Osteocyte (in vitro differentiated cells): Measurements from ENCODE around the gene SLCO3A1. TPM values are rescaled to one million over a fixed set of nuclear protein-coding genes. Genes with fewer than 3 reads are reported as not detected.

Experiments used
- DNase-seq: peaks from one replicate; pipeline ENCODE4 v3.0.0; 2021; ENCODE audit warnings: mixed read lengths; ENCODE audit not compliant: unreplicated experiment; ENCODE audit errors: extremely low spot score
- H3K27ac Mint-ChIP-seq: one replicate; pipeline ENCODE4 v1.8.0; 2021; ENCODE audit warnings: mild to moderate bottlenecking, mixed read lengths; ENCODE audit not compliant: unreplicated experiment
- H3K27me3 Mint-ChIP-seq: one replicate; pipeline ENCODE4 v1.8.0; 2021; ENCODE audit warnings: mixed read lengths; ENCODE audit not compliant: unreplicated experiment
- H3K36me3 Mint-ChIP-seq: one replicate; pipeline ENCODE4 v1.8.0; 2021; ENCODE audit warnings: mixed read lengths; ENCODE audit not compliant: unreplicated experiment
- H3K4me1 Mint-ChIP-seq: one replicate; pipeline ENCODE4 v1.8.0; 2021; ENCODE audit warnings: mixed read lengths; ENCODE audit not compliant: unreplicated experiment
- H3K4me3 Mint-ChIP-seq: one replicate; pipeline ENCODE4 v1.8.0; 2021; ENCODE audit warnings: mild to moderate bottlenecking, moderate library complexity, mixed read lengths; ENCODE audit not compliant: unreplicated experiment
- H3K9me3 Mint-ChIP-seq: one replicate; pipeline ENCODE4 v1.8.0; 2021; ENCODE audit warnings: mixed read lengths; ENCODE audit not compliant: unreplicated experiment
- CTCF ChIP-seq: fragments of 200-600 bp; sonication (generic); IDR thresholded peaks from 2 replicates; pipeline ENCODE4 v1.5.0; 2021; ENCODE audit warnings: antibody characterized with exemption, mild to moderate bottlenecking, moderate library complexity
- total RNA-seq: library from RNA; stranded (reverse); gene quantifications from 2 replicates; pipeline ENCODE4 v1.2.1, GENCODE V29; 2021

The SLCO3A1 gene
- total RNA-seq, 1 donor from 2014 or later: 1.3 TPM

GRCh38 chr15:91824256-91824655 is 29.3 kb upstream of the SLCO3A1 start:
- H3K27me3 Mint-ChIP-seq: no peaks in the 10 kb centered on the region
- no peaks in the 10 kb centered on the region for H3K4me1 Mint-ChIP-seq
- H3K36me3 Mint-ChIP-seq: no peaks in the 10 kb centered on the region
- H3K9me3 Mint-ChIP-seq: no peaks in the 10 kb centered on the region
- no peak overlapping the region for H3K27ac Mint-ChIP-seq
- no peak for TF ChIP-seq CTCF
- no peak overlapping the region for H3K4me3 Mint-ChIP-seq
- DNase-seq: no peak

- Mint-ChIP-seq H3K27ac (no peak overlapping the region), H3K36me3 (no peaks in the 10 kb centered on the region), H3K27me3 (no peaks in the 10 kb centered on the region), H3K4me3 (no peak overlapping the region), H3K4me1 (no peaks in the 10 kb centered on the region), H3K9me3 (peaks cover 2% of the 10 kb centered on the region)
- DNase-seq: no peak
- no peak for TF ChIP-seq CTCF
Measured at GRCh38 chr15:91826443-91826842, 27.1 kb upstream of the SLCO3A1 start.

- TF ChIP-seq CTCF: no peak
- no peaks in the 10 kb centered on the region for H3K4me1 Mint-ChIP-seq
- H3K36me3 Mint-ChIP-seq: no peaks in the 10 kb centered on the region
- no peak for DNase-seq
- H3K4me3 Mint-ChIP-seq: no peak overlapping the region
- H3K9me3 Mint-ChIP-seq: peaks cover 5% of the 10 kb centered on the region
- H3K27me3 Mint-ChIP-seq: peaks cover 2% of the 10 kb centered on the region
- no peak overlapping the region for H3K27ac Mint-ChIP-seq
Measured at GRCh38 chr15:91833056-91833455, 20.5 kb upstream of the SLCO3A1 start.

- no peaks in the 10 kb centered on the region for H3K36me3 Mint-ChIP-seq
- H3K9me3 Mint-ChIP-seq: peaks cover 8% of the 10 kb centered on the region
- peaks cover 9% of the 10 kb centered on the region for H3K27me3 Mint-ChIP-seq
- no peak for DNase-seq
- H3K27ac Mint-ChIP-seq: no peak overlapping the region
- H3K4me1 Mint-ChIP-seq: no peaks in the 10 kb centered on the region
- no peak for TF ChIP-seq CTCF
- H3K4me3 Mint-ChIP-seq: no peak overlapping the region
Measured at GRCh38 chr15:91839867-91840266, 13.6 kb upstream of the SLCO3A1 start.

GRCh38 chr15:91841861-91842260 is 11.6 kb upstream of the SLCO3A1 start:
- H3K36me3 Mint-ChIP-seq: no peaks in the 10 kb centered on the region
- peaks cover 15% of the 10 kb centered on the region for H3K27me3 Mint-ChIP-seq
- H3K9me3 Mint-ChIP-seq: peaks cover 8% of the 10 kb centered on the region
- TF ChIP-seq CTCF: no peak
- H3K27ac Mint-ChIP-seq: no peak overlapping the region
- no peak for DNase-seq
- no peaks in the 10 kb centered on the region for H3K4me1 Mint-ChIP-seq
- no peak overlapping the region for H3K4me3 Mint-ChIP-seq
